GM18951 (cell line): Measurements from ENCODE around the gene OPRM1.
A peak's percentile ranks its signal among the peaks of the same experiment; 100 is the strongest.

Experiments
- POLR2A ChIP-seq: IDR thresholded peaks from 4 replicates; pipeline ENCODE4 v1.6.1; 2011; ENCODE audit warnings: mild to moderate bottlenecking; ENCODE audit not compliant: insufficient read length, insufficient read depth; ENCODE audit errors: extremely low read depth
- in situ Hi-C: fragments of 300-500 bp; cut with MboI; formaldehyde crosslinking; loops from one replicate; pipeline ENCODE4 v1.12.0; 2022; ENCODE audit warnings: low sequenced_read_pairs, mixed read lengths, inconsistent platforms; ENCODE audit not compliant: unreplicated experiment

Gene OPRM1

GRCh38 chr6:154247119-154247861 is 208.2 kb downstream of the OPRM1 start:
- TF ChIP-seq POLR2A = no peak
- in situ Hi-C loops = no loop called here

GRCh38 chr6:154249499-154250298 is 210.7 kb downstream of the OPRM1 start:
- in situ Hi-C loops = loop anchor here (25.0 kb wide), 1 partner anchor 1262 kb away; the partner anchor contains the start of gene FBXO5
- TF ChIP-seq POLR2A = peak; percentile 40

- in situ Hi-C loops = loop anchor here (25.0 kb wide), 1 partner anchor 1264 kb away; the partner anchor contains the start of gene FBXO5
- TF ChIP-seq POLR2A = no peak
Measured at GRCh38 chr6:154251116-154251515, 212.1 kb downstream of the OPRM1 start.

- TF ChIP-seq POLR2A = no peak
- in situ Hi-C loops = loop anchor here (25.0 kb wide), 1 partner anchor 1265 kb away; the partner anchor contains the start of gene FBXO5
Measured at GRCh38 chr6:154252678-154253077, 213.6 kb downstream of the OPRM1 start.

- in situ Hi-C loops = loop anchor here (25.0 kb wide), 1 partner anchor 1270 kb away; the partner anchor contains the start of gene FBXO5
- TF ChIP-seq POLR2A = no peak
Measured at GRCh38 chr6:154257067-154257466, 218.0 kb downstream of the OPRM1 start.

- TF ChIP-seq POLR2A = no peak
- in situ Hi-C loops = loop anchor here (25.0 kb wide), 1 partner anchor 1271 kb away; the partner anchor contains the start of gene FBXO5
Measured at GRCh38 chr6:154258064-154258757, 219.2 kb downstream of the OPRM1 start.

GRCh38 chr6:154261688-154262397 is 222.8 kb downstream of the OPRM1 start:
- in situ Hi-C loops = loop anchor here (25.0 kb wide), 1 partner anchor 1275 kb away; the partner anchor contains the start of gene FBXO5
- no peak for TF ChIP-seq POLR2A

- in situ Hi-C loops = loop anchor here (25.0 kb wide), 1 partner anchor 1279 kb away; the partner anchor contains the start of gene FBXO5
Measured at GRCh38 chr6:154266560-154267099, 227.6 kb downstream of the OPRM1 start.

DNA sequence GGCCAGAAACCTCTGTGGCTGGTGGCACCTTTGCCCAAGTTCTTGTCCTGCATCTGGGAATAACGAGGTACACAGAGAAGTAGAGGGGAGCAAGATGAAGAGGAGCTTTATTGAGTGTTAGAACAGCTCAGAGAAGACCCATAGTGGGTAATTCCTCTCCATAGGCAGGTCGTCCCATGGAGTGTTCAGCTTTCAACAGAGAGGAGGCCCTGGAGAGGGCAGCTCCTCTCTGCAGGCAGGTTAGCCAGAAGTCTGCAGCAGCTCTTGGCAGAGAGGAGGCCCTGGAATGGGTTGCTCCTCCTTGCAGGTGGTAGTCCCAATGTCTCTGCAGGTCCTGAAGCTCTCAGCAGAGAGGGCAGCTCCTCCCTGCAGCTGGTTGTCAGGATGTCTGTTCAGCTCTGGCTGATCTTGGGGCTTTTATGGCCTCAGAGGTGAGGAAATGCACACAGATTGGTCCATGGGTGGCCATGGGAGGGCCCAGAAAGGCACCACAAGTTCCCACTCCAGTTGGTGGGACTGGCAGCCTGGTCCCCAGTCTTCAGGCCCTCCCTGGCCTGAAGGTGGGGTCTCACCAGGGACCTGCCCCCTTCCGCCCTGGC is 228.6 kb downstream of the OPRM1 start:
- peak; percentile 61 for TF ChIP-seq POLR2A
- in situ Hi-C loops = loop anchor here (25.0 kb wide), 1 partner anchor 1280 kb away; the partner anchor contains the start of gene FBXO5

More at GRCh38 chr6:154266560-154267099, 227.6 kb downstream of the OPRM1 start:
- no peak for TF ChIP-seq POLR2A

DNA sequence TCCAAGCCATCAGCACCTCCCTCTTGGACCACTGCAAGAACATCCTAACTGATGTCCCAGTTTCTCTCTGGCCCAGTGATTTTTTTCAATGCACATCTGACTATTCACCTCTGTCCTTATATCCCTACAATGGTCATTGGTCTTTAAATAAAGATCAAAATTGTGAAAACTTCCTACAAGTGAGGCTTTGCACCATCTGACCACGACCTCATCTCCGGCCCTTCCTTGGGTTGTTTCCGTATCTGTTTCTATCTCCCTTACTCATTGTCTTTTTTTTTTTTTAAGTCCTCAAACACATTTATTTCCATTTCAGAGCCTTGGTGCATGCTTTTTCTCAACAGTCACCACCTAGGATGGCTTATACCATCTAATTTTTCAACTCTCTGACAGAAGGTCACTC is 229.4 kb downstream of the OPRM1 start:
- in situ Hi-C loops = loop anchor here (25.0 kb wide), 1 partner anchor 1281 kb away; the partner anchor contains the start of gene FBXO5
- no peak for TF ChIP-seq POLR2A

DNA sequence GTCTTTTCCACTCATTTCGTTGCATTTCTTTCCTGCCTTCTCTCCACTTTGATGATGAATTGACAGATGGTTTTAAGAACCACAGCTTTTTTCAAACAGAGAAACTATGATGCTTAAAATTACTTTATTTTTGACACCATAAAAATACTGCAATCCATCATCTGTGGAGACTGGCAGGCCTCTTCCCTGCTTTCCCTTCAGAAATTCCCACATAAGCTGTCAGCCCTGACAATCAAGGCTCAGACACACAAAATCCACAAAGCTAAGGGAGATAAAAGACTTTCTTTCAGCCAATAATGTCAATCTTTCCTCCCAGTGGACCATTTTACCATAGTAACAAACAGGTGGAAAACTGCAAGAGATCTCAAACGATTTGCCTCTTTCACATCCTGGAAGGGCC is 235.1 kb downstream of the OPRM1 start:
- no peak for TF ChIP-seq POLR2A
- in situ Hi-C loops = loop anchor here (10.0 to 25.0 kb wide), 2 partner anchors 119 to 1287 kb away; partner anchors contain the start of gene FBXO5
